ENCODE results near the gene ZBTB7A.

ZBTB7A gene

DNA sequence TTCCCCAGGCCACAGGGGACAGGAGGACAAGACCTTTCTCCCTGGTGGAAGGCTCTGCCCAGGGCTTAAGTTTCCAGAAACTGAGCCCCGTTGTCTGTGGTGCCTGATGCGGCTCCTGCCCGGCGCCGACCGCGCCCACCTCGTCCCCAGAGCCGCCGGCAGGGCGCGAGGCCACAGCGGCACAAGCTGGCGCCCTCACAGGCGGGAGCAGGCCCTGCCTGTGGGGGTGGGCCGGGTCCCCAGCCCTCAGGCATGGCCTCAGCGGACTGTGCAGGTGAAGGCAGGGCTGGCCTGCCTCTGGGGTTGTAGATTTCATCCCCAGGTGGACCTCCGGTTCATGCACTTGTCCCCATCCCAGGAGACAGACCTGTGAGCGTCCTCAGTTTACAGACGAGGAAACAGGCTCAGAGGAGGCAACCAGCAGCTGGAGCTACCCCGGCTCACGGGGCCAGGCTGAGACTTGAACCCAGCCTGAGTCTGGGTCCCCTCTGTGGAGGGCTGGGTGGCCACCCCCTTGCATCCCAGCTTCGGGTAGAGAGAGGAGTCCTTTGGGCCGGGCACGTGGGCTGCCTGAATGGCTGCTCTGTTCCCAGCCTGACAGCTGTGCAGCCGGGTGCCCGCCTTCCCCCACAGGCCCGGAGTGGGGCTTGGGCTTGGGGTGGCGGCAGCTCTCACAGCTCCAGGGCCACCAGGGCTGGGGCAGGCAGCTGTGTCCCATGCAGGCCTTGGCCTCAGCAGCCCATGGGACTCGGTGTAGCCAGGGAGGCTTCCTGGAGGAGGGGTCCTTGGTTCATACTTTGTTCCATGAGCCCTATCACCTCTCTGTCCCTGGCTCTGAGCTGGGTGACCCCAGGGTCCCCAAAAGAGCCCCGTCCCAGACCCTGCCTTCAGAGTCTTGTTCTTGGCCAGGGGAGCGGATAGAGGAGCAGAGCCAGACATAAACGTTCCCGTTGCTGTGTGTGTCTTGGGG lies 32.4 kb downstream of the ZBTB7A start:
- no peak for DNase-seq

DNA sequence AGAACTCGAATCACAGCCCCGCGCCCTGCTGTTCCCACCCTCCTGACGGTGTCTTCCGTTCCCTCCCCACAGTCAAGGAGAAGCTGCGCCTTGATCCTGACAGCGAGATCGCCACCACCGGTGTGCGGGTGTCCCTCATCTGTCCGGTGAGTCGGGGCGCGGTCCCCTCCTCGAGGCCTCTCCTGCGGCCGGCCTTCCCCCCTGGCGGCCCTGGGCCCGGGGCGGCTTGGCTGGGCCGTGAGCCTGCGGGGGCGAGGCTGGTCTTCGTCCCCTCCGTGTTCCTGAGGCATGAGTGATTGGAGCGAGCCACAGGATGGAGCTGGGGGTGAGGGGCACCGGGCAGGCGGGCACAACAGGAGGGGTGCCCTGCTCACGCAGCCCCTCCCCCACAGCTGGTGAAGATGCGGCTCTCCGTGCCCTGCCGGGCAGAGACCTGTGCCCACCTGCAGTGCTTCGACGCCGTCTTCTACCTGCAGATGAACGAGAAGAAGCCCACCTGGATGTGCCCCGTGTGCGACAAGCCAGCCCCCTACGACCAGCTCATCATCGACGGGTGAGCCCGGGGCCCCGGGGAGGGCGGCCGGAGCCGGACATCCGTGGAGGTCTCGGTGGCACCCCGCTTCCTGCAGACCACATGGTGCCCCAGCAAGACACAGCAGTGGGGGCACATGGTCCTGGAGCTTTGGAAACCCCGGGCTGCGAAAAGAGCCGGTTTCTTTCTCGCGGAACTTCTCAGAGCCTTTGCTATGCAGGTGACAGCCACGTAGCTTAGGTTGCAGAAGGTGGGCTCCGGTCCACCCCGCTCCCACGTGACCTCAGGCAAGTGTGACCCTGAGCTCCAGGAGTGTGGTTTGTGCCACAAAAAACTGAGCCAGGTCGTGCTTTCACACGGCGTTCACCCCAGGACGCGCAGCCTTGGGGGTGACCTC lies 33.4 kb downstream of the ZBTB7A start:
- DNase-seq: no peak

DNA sequence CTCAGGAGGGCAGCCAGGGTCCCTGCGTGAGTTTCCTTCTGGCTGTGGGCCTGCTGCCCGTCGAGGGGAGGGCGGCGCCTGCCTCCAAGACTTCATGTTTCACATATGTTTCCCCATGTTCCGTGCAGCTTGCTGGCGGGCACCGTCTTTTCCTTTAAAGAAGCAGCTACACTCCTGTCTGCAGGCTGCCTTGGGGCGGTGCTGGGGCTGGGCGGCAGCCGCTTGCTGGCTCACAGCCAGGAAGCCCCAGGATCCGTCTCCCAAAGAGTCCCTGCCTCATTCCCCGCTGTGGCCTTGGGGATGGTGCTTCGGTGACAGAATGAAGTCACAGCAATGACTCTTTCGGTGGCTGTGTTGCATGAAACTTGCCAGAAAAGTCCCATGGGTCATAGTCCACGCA lies 34.3 kb downstream of the ZBTB7A start:
- DNase-seq: no peak

DNA sequence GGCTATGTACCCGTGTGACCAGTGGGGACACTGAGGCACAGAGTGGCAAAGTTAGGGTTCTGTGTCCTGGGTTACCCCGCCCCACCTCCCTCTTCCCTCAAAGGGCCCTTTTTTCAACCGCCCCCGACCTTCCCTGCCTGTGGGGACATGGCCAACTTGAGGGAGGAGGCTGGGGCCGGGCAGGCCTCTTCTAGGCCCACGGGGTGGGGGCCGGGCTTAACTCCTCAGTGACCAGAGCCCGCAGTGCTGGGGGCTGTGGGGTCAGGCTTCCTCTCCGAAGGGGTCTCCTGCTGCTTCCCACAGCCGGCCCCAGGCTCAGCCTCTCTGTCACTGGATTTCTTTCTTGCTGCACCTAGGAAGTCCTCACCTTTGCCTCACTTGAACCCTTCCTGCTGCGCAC lies 35.3 kb downstream of the ZBTB7A start:
- no peak for DNase-seq

DNA sequence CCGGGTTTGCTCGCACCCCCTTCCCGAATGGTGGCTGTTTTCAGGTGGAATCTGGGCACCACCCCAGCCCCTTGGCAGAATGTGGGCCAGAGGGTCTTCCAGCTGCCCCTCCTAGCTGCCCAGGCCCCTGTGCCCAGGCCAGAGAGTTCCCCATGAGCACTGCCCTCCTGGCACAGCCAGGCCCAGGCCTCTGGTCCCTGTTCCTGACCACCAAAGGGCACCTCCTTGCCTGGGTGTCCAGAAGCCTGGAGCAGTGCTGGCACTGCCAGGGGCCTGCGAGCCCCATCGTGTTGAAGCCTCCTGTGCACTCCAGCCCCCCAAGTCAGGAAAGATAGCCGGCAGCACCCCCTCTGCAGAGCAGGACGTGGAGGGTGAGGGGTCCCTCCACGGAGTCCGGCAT lies 35.7 kb downstream of the ZBTB7A start:
- no peak for DNase-seq

DNA sequence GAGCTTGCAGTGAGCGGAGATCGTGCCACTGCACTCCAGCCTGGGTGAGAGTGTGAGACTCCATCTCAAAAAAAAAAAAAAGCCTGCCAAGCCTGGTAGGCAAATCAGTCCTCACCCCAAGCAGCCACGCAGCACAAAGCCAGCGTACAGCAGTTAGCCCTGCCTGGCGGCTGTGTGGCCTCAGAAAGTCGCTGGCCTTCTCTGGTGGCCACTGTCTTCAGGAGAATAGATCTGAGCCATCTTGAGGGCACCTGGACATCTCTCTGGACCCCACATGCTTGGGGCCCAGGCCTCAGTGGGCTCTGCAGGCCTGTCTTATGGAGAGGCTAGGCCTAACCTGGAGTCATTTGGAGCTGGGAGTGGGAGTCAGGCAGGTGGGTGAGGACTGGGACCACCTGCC lies 36.1 kb downstream of the ZBTB7A start:
- DNase-seq: no peak

DNA sequence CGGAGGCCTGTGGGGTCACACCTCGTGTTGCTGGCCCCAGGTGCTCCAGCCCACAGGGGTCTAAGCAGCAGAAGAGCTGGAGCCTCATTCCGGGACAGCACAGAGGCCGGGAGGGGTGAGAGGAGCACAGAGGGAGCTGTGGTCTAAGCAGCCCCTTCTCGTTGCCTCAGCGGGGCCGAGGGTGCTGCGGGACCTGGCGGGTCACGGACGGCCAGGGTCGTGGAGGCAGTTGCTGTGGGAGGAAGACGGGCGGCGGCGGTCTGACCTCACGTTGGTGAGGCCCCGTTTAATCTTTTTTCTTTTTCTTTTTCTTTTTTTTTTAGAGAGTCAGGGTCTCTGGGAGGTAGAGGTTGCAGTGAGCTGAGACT lies 37.5 kb downstream of the ZBTB7A start:
- no peak for DNase-seq

DNA sequence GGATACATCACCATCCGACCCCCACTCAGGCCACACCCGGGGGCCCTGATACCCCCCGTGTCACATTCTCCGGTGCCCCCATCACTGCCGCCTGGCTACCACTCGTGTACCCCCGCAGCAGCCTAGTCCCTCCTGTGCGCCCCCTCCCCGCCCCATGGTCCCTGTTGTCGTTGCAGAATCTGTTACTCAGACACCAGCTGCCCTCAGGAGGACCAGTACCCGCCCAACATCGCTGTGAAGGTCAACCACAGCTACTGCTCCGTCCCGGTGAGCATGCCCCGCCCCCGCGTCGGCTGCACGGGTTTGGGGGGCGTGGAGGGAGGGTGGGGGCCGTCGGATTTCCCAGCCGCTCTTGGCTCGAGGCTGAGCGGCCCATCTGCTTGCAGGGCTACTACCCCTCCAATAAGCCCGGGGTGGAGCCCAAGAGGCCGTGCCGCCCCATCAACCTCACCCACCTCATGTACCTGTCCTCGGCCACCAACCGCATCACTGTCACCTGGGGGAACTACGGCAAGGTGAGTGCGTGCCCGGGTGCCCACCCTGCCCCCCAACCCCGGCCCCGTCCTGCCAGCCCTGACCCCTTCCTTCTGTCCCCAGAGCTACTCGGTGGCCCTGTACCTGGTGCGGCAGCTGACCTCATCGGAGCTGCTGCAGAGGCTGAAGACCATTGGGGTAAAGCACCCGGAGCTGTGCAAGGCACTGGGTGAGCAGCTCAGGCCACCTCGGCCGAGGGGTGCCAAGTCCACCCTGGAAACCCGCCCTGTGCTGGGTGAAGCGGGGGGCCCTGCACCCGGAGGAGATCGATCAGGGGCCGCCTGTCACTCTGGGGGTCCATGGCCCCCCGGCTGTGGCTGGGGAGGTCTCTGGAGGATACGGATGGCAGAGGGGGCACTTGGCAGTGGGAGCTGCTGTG lies 38.1 kb downstream of the ZBTB7A start:
- DNase-seq: no peak

DNA sequence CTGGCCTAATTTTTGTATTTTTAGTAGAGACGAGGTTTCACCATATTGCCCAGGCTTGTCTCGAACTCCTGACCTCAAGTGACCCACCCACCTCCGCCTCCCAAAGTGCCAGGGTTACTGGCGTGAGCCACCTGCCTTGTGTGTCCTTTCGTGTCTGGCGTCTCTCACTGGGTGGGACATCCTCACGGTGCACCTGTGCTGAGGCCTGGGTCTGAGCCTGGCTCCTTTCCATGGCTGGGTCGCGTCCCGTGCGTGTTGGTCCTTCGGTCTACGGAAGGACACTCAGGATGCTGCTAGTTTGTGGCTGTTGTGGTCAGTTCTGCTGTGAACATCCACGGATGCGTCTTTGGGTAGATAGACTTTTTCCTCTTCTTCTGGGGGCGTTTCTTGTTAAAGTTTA lies 39.6 kb downstream of the ZBTB7A start:
- DNase-seq: no peak

DNA sequence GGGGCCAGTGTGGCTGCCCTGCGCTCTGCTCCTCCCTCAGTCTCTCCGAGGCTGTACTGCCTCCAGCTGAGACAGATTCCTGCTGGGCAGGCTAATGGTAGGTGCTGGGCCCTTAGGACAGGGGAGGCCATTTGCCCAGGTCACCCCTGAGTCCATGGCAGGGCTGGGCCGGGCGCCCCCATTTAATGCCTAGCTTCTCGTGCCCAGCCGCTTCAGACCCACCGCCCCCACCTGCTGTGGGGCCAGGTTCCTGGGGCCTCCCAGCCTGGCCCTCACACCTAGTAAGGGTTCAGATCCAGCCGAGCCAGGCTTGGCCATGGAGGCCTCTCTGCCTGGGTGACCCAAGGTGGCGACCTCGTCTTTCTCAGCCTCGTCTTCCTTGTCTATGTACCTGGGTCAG lies 41.4 kb downstream of the ZBTB7A start:
- DNase-seq: no peak

DNA sequence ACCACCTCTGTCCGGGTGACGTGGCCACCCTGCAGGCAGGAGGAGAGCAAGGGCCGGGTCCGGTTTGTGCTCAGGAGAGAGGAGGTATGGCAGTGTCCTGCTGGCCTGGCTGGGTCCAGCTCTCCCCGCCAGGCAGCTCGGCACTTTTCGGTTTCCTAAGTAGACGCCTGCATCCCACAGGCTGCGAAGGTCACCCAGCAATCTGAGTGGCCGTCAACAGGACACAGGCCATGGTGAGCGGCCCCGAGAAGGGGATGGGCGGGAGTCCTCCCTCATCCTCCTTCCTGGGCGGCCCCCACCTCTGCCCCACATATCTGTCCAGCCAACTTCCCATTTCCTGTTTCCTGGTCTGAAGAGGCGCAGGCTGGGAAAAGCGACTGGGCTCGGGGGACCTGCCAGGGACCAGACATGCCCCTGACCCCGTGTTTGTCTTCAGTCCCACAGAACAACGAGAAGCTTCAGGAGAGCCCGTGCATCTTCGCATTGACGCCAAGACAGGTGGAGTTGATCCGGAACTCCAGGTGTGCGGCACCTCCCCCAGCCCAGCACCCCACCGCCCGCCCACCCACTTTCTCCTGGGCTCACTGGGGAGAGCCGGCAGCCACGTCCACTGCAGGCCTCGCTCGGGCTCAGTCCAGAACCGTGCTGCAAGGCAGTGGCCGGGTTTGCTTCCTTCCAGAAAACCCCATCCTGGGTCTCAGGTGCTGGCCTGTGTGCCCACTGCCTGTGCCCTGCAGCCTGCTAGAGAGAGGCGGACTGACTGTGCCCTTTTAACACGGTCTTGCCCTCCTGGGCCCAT lies 42.9 kb downstream of the ZBTB7A start:
- no peak for DNase-seq

DNA sequence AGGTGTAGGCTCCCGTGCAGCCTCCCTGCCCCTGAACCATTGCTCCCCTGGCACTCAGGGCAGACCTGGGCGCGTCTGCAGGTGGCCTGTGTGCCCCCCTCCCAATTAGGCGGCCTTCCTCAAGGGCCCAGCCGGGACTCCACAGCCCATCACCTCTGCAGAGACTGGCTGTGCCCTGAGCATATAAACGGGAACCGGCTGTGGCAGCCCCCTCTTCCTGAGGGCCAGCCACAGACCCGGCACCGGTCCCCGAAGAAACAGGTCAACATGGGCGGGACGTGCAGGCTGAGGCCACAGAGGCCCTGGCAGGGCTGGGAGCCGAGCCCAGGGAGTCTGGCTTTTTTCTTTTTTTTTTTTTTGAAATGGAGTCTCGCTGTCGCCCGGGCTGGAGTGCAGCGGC lies 47.1 kb downstream of the ZBTB7A start:
- DNase-seq: no peak

DNA sequence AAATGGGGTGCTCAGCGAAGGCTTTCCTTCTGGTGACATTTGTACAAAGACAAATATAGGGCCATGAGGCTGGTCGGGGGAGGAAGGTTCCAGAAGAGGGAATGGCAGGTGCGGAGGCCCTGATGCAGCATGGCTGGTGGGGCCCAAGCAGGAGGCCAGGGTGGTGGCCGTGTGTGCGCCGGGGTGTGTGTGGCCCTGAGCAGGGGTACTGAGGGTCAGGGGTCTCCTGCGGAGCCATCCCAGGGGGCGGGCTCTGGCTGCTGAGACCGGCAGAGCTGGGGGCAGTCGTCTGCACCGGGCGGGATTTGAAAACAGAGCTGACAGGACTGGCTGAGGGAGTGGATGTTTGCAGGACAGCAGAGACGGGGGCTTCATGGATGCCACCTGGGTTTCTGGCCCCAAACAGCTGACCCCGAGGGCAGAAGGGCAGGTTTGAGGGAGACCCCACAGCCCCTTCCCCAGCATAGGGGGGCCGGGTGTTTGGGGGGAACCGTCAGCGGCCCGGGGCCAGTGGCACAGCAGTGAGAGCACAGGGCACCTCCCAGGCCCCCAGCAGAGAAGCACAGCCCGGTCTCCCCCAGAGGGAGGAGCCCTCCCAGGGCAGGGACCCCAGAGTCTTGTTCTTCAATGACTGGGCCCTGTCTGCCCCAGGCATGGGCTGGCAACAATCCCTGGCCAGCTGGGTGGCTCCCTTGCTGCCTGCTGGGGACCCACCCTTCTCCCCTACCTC lies 47.8 kb downstream of the ZBTB7A start:
- no peak for DNase-seq

DNA sequence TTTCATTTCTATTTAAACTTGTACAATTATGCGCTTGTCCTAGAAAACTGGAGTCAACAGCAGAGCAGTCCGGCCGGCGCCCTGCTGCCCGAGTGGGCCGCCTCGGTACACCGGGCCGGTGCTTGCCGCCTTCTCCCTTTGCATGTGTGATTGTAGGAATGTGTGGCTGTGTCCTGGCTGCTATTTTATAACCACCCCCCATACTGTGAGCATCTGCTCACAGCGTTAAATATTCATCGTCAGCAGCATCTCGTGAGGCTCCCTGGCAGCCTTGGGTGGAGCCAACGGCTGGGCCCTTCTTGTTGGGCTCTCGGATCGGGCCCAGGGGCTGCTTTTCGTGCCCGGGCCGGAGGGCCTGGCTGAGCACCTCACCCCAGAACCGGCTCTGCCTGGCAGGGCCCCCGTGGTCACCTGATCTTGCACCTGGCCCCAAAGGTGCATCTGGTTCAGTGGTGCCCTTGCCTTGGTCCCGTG lies 48.5 kb downstream of the ZBTB7A start:
- DNase-seq: no peak

DNA sequence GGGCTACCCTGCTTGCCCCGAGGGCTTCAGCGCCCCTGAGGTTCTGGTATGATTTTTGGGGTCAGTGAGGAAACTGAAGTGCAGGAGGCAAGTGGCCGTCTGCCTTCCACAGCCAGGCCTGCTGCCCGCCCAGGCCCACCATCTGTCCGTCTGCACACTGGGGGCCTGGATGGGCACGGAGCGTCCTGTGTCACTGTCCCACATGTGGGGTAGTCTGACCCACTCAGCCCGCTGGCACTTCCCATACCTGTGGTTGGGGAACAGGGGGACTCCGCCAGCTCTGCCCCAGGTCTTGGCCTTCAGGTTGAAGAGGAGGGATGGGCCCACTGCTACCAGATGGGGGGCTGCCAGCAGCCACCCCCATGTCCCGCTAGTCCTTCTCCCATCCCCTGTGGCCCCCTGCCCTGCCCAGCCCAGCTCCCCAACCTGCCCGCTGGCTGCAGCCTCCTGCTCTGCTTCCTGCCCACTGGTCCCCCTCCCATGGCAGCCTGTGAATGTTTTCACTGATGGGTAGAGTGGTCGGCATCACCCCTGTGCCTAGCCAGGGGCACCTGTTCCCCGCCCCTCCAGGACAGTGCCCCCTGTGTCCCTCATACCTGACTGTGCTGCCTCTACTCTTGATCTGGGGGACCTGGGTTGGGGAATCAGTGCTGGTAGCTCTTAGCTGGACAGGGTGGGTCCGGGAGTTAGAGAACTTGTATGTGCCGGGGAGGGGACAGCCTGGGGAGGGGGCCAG lies 49.6 kb downstream of the ZBTB7A start:
- DNase-seq: no peak

DNA sequence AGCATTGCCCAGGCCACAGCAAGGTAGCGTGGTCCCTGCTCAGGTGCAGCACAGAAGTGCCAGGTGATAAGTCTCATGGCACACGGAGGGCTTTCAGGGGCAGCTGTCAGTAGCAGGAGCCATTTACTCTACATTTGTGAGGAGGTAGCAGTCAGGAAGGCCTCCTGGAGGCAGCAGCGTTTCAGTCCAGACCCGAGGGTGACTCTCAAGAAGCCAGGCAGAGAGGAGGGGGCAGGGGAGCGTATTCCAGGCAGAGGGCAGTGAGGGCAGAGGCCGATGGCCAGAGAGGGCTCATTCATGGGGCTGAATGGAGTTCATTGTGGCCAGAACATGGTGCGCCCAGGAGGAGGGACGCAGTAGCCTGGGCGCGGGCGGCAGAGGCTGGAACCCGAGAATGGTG lies 50.2 kb downstream of the ZBTB7A start:
- DNase-seq: no peak

DNA sequence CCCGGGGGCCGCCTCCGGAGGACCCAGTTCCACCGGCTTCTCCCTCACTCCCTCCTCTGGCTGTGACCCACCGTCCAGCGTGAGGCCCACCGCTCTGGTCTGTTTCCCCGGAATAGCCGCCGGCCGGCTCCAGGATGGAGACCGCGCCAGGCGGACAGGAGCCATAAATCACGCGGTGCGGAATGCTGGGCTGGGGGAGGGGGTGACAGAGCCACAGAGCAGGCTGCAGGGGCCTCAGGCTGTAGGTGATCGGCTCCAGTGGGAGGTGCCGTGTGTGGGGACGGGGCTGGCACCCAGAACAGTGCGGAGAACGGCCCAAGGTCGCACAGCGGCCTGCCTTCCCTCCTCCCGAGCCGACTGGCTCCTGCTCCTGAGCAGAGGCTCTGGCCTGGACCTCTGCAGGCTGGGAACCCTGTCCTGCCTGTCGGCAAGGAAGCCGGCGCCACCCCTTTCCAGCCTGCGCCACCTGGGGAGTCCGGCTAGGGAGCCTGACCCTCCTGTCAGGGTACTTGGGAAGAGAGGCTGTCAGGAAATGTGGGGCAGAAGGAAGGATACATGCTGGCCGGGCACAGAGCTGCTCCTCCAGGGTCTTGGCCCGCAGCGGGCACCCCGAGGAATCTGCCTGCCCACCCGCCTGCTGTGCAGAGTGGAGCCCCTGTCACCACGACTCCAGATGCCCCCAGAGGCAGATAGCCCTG lies 50.8 kb downstream of the ZBTB7A start:
- no peak for DNase-seq

DNA sequence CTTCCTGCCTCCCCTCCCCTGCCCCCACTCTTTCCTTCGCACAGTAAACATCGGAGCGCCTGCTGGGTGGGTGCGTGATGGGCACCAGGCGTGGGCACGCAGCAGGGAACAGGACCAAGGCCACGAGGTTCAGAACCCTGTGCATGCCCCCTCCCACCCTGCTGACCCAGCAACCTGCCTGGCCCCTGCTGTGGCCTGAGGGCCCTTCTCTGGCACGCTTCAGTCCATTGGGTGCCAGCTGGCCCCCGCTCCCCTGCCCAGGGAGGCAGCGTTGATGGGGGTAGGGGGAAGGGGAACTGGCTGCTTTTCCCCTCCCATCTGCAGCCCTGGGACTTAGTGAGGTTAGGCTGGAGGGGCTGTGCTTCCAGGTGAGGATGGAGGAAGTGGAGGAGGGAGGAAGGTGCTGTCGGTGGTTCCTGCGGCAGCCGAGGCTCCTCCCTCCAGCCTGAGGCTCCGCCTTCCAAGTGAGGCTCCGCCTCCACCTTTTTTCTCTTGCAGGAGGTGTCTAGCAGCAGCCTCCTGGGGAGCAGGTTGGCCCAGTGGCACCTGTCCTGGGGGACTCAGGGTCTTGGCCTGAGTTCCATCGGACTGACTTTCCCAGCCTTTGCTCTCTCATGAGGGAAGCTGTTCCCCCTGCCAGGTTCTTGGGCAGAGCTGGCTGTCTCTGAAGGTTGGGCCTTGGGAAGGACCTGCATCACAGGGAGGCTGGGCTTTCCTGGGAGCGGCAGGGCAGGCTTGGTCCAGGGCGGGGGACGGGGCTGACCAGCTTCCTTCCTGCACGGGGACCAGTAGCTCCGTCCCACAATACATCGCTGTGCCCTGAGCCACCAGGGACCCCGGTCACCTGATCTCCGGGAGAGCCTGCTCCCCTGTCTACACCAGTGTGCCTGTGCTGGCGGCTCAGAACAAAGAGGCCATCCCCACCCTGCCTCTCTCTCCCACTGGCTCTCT lies 51.9 kb downstream of the ZBTB7A start:
- no peak for DNase-seq

Data from GDM1 (cell line).